ENCODE data around the gene SLC16A13.

Gene SLC16A13

DNA sequence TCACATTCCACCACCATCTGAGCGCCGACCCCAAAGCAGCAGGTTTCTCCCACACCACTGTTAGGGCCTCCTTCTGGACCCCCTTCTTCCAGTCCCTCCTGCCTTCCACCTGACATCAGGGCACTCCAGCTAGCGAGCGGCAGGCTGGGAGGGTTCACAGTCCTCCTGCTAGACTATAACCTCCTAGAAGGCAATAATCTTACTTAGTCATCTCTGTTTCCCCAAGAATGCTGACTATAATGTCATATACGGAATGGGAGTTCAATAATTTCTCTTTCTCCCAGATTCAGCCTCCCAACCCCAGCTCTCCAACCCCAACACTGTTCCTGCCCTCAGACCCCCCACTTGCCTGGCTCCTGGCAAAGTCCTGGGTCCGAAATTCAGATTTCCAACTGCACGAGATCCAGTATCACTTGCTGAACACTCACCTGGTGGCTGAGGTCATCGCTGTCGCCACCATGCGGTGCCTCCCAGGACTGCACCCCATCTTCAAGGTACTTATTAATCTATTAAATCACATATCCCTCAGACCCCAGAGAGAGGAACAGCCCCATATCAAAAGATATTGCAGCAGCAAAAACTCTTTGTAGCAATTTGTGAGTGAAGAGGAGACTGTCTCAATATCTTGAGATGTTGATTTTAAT lies 34.4 kb upstream of the SLC16A13 start:
- Histone ChIP-seq H3K4me3 (ENCODE audit: low read length) (no peak overlapping the region), H4K5ac (ENCODE audit: low read length) (no peak overlapping the region), H3K18ac (ENCODE audit: low read length) (no peak overlapping the region), H3K9ac (ENCODE audit: low read length) (no peak overlapping the region), H3K27ac (ENCODE audit: low read depth, low read length) (no peak overlapping the region), H3K56ac (ENCODE audit: low read length) (no peak overlapping the region), H2BK120ac (ENCODE audit: low read depth, low read length) (no peak overlapping the region), H3K4me1 (ENCODE audit: control insufficient read depth, low read depth, low read length) (no peaks in the 10 kb centered on the region), H3K79me1 (ENCODE audit: low read length) (peaks cover 2% of the 10 kb centered on the region), H3K23ac (ENCODE audit: low read length) (no peak overlapping the region), H3K4me2 (ENCODE audit: low read length) (no peak overlapping the region), H2BK5ac (ENCODE audit: low read length) (no peak overlapping the region), H2AK5ac (ENCODE audit: low read length) (no peak overlapping the region), H3K4ac (ENCODE audit: low read depth, low read length) (no peak overlapping the region), H3K36me3 (ENCODE audit: control insufficient read depth, insufficient read depth, low read length) (peaks cover 3% of the 10 kb centered on the region), H3K27me3 (ENCODE audit: insufficient read depth, low read length, poor library complexity) (no peaks in the 10 kb centered on the region), H2BK15ac (replicated peaks; ENCODE audit: low read depth) (no peak overlapping the region), H4K8ac (ENCODE audit: low read depth, low read length) (no peak overlapping the region), H3K79me2 (ENCODE audit: control insufficient read depth, insufficient read depth, low read length) (no peaks in the 10 kb centered on the region)
- DNase-seq = peak; percentile 40
- no CpG with 5 or more reads among the region's 10 CpGs for WGBS (ENCODE audit: extremely low coverage, insufficient coverage, low lambda C conversion rate)

DNA sequence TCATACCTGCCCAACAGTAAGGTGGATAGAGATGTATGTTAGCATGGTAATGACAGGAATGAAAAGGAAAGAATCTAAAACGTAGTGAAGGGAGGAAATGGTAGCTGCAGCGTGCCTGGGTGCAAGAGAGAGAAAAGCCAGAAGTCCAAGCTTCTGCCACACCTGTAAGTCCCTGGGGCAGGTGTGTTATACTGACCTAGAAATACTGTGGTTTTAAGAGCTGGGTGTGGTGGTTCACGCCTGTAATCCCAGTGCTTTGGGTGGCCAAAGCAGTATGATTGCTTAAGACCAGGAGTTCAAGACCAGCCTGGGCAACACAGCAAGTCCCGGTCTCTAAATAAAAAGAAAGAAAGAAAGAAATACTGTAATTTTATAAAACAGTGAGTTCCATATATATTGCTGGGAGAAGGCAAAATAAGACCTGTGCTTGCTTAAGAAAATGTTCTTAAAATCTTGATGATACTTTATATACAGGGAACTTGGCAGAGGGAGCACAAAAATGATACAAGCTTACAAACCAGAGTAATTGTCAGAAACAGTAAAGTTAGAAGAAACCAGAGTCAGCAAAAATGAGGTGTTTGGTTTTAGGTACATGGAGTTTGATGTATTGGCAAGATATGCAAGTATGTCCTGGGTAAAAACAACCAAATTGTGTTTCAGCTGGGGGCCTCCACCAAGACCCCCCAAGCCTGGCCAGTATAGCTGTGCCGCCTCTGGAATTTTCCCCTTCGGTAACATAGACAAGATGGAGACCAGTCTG lies 33.3 kb upstream of the SLC16A13 start:
- Histone ChIP-seq H3K36me3 (ENCODE audit: control insufficient read depth, insufficient read depth, low read length) (peaks cover 3% of the 10 kb centered on the region), H3K27me3 (ENCODE audit: insufficient read depth, low read length, poor library complexity) (no peaks in the 10 kb centered on the region), H3K27ac (ENCODE audit: low read depth, low read length) (no peak overlapping the region), H3K79me1 (ENCODE audit: low read length) (peaks cover 2% of the 10 kb centered on the region), H3K4me3 (ENCODE audit: low read length) (no peak overlapping the region), H2BK15ac (replicated peaks; ENCODE audit: low read depth) (no peak overlapping the region), H3K79me2 (ENCODE audit: control insufficient read depth, insufficient read depth, low read length) (no peaks in the 10 kb centered on the region), H4K5ac (ENCODE audit: low read length) (no peak overlapping the region), H4K8ac (ENCODE audit: low read depth, low read length) (no peak overlapping the region), H3K18ac (ENCODE audit: low read length) (no peak overlapping the region), H2BK5ac (ENCODE audit: low read length) (no peak overlapping the region), H3K9ac (ENCODE audit: low read length) (no peak overlapping the region), H3K4me2 (ENCODE audit: low read length) (no peak overlapping the region), H3K4me1 (ENCODE audit: control insufficient read depth, low read depth, low read length) (no peaks in the 10 kb centered on the region), H3K4ac (ENCODE audit: low read depth, low read length) (no peak overlapping the region), H3K56ac (ENCODE audit: low read length) (no peak overlapping the region), H2BK120ac (ENCODE audit: low read depth, low read length) (no peak overlapping the region), H2AK5ac (ENCODE audit: low read length) (no peak overlapping the region), H3K23ac (ENCODE audit: low read length) (no peak overlapping the region)
- WGBS (ENCODE audit: extremely low coverage, insufficient coverage, low lambda C conversion rate) = no CpG with 5 or more reads among the region's 6 CpGs
- DNase-seq = no peak

DNA sequence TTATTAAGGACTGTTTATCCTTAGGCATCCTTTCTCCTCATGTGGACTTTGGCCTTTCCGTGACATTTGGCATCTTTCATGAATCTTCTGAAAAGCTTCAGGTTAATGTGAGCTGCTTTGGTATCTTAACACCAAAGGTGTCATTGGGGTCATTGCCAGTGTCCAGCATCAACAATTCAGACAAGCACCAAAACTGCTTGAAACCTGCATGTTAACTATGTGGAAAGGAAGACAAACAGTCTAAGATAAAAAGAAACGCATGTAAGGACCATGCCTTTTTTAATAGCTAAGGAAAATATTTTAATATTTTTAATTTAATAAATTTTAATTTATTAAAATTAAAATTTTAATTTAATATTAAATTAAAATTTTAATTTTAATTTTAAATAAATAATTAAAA lies 32.1 kb upstream of the SLC16A13 start:
- Histone ChIP-seq H3K4me1 (ENCODE audit: control insufficient read depth, low read depth, low read length) (no peaks in the 10 kb centered on the region), H3K36me3 (ENCODE audit: control insufficient read depth, insufficient read depth, low read length) (peaks cover 3% of the 10 kb centered on the region), H2BK15ac (replicated peaks; ENCODE audit: low read depth) (no peak overlapping the region), H2BK5ac (ENCODE audit: low read length) (no peak overlapping the region), H2BK120ac (ENCODE audit: low read depth, low read length) (no peak overlapping the region), H3K4ac (ENCODE audit: low read depth, low read length) (no peak overlapping the region), H3K79me1 (ENCODE audit: low read length) (peaks cover 2% of the 10 kb centered on the region), H3K27ac (ENCODE audit: low read depth, low read length) (no peak overlapping the region), H3K79me2 (ENCODE audit: control insufficient read depth, insufficient read depth, low read length) (no peaks in the 10 kb centered on the region), H4K8ac (ENCODE audit: low read depth, low read length) (no peak overlapping the region), H3K4me2 (ENCODE audit: low read length) (no peak overlapping the region), H2AK5ac (ENCODE audit: low read length) (no peak overlapping the region), H3K23ac (ENCODE audit: low read length) (no peak overlapping the region), H3K27me3 (ENCODE audit: insufficient read depth, low read length, poor library complexity) (no peaks in the 10 kb centered on the region), H3K18ac (ENCODE audit: low read length) (no peak overlapping the region), H3K56ac (ENCODE audit: low read length) (no peak overlapping the region), H4K5ac (ENCODE audit: low read length) (no peak overlapping the region), H3K9ac (ENCODE audit: low read length) (no peak overlapping the region), H3K4me3 (ENCODE audit: low read length) (no peak overlapping the region)
- no CpG with 5 or more reads among the region's 2 CpGs for WGBS (ENCODE audit: extremely low coverage, insufficient coverage, low lambda C conversion rate)
- DNase-seq = no peak

DNA sequence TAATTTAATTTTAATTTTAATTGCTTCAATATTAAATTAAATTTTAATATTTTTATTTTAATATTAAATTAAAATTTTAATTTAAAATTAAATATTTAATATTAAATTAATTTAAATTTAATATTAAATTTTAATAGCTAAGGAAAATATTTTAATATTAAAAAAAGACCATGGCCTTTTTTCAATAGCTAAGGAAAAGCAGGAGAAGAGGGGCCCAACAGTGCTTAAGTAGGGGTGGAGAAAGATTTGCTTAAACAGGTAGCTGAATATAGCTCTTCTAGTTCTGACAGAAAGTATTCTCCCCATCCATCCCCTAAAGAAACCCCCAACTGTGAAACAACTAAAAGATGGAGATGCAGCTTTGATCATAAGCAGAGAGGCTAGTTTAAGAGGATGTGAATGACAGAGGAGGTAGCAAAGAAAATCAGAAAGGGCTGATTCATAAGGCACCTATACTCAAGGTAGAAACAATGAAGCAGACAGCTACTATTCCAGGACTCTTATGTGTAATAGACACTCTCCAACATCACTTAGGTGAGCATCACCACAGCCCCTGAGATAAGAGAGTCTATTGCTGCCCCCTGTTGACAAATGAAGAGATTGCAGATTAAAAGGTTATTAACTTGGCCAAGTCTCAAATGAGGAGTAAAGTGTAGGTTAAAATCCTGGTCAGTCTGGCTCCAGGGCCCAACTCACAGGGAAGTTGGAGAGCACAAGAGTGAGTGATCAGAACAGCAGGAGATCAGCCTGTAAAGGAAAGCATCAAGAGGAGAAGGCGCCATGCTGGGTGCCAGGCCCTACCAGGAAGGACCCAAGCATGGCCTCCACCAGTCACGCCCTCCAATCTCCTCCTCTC lies 31.2 kb upstream of the SLC16A13 start:
- no peak overlapping the region for H2BK120ac ChIP-seq (ENCODE audit: low read depth, low read length)
- no peak overlapping the region for H3K56ac ChIP-seq (ENCODE audit: low read length)
- no peak overlapping the region for H4K5ac ChIP-seq (ENCODE audit: low read length)
- H3K4me2 ChIP-seq (ENCODE audit: low read length) = no peak overlapping the region
- H2BK5ac ChIP-seq (ENCODE audit: low read length) = no peak overlapping the region
- no peaks in the 10 kb centered on the region for H3K27me3 ChIP-seq (ENCODE audit: insufficient read depth, low read length, poor library complexity)
- H3K18ac ChIP-seq (ENCODE audit: low read length) = no peak overlapping the region
- H3K79me2 ChIP-seq (ENCODE audit: control insufficient read depth, insufficient read depth, low read length) = no peaks in the 10 kb centered on the region
- H3K4me3 ChIP-seq (ENCODE audit: low read length) = no peak overlapping the region
- no CpG with 5 or more reads among the region's 2 CpGs for WGBS (ENCODE audit: extremely low coverage, insufficient coverage, low lambda C conversion rate)
- H3K23ac ChIP-seq (ENCODE audit: low read length) = no peak overlapping the region
- H4K8ac ChIP-seq (ENCODE audit: low read depth, low read length) = no peak overlapping the region
- no peak overlapping the region for H3K27ac ChIP-seq (ENCODE audit: low read depth, low read length)
- no peak overlapping the region for H3K4ac ChIP-seq (ENCODE audit: low read depth, low read length)
- no peak overlapping the region for H3K9ac ChIP-seq (ENCODE audit: low read length)
- H3K36me3 ChIP-seq (ENCODE audit: control insufficient read depth, insufficient read depth, low read length) = peaks cover 3% of the 10 kb centered on the region
- DNase-seq = peak; percentile 82
- H3K79me1 ChIP-seq (ENCODE audit: low read length) = peaks cover 3% of the 10 kb centered on the region
- H2BK15ac ChIP-seq (replicated peaks; ENCODE audit: low read depth) = no peak overlapping the region
- H3K4me1 ChIP-seq (ENCODE audit: control insufficient read depth, low read depth, low read length) = no peaks in the 10 kb centered on the region
- H2AK5ac ChIP-seq (ENCODE audit: low read length) = no peak overlapping the region

DNA sequence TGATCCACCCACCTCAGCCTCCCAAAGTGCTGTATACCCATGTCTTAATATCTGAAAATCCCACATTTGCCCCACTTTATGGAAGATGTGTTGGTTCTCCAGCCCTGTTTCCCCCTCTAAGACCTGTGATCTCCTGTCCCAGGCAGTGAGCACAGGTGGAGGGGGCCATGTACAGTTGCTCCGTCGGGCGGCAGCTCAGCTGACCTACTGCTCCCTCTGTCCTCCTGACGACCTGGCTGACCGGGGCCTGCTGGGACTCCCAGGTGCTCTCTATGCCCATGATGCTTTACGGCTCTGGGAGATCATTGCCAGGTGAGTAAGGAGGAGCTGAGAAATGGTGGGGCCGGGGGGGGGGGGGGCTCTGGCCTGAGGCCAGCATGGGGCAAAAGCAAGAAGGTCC lies 30.1 kb upstream of the SLC16A13 start:
- no peak overlapping the region for H3K27ac ChIP-seq (ENCODE audit: low read depth, low read length)
- H3K56ac ChIP-seq (ENCODE audit: low read length) = no peak overlapping the region
- no peak overlapping the region for H3K4me3 ChIP-seq (ENCODE audit: low read length)
- H3K27me3 ChIP-seq (ENCODE audit: insufficient read depth, low read length, poor library complexity) = no peaks in the 10 kb centered on the region
- no CpG with 5 or more reads among the region's 7 CpGs for WGBS (ENCODE audit: extremely low coverage, insufficient coverage, low lambda C conversion rate)
- no peak overlapping the region for H3K18ac ChIP-seq (ENCODE audit: low read length)
- H2BK5ac ChIP-seq (ENCODE audit: low read length) = no peak overlapping the region
- H2BK120ac ChIP-seq (ENCODE audit: low read depth, low read length) = no peak overlapping the region
- no peak overlapping the region for H3K9ac ChIP-seq (ENCODE audit: low read length)
- peaks cover 3% of the 10 kb centered on the region for H3K79me2 ChIP-seq (ENCODE audit: control insufficient read depth, insufficient read depth, low read length)
- H2AK5ac ChIP-seq (ENCODE audit: low read length) = no peak overlapping the region
- no peak overlapping the region for H3K23ac ChIP-seq (ENCODE audit: low read length)
- no peak overlapping the region for H2BK15ac ChIP-seq (replicated peaks; ENCODE audit: low read depth)
- H4K8ac ChIP-seq (ENCODE audit: low read depth, low read length) = no peak overlapping the region
- DNase-seq = no peak
- no peak overlapping the region for H4K5ac ChIP-seq (ENCODE audit: low read length)
- peaks cover 9% of the 10 kb centered on the region for H3K79me1 ChIP-seq (ENCODE audit: low read length)
- H3K4ac ChIP-seq (ENCODE audit: low read depth, low read length) = no peak overlapping the region
- peaks cover 3% of the 10 kb centered on the region for H3K36me3 ChIP-seq (ENCODE audit: control insufficient read depth, insufficient read depth, low read length)
- no peaks in the 10 kb centered on the region for H3K4me1 ChIP-seq (ENCODE audit: control insufficient read depth, low read depth, low read length)
- no peak overlapping the region for H3K4me2 ChIP-seq (ENCODE audit: low read length)

All from mesendoderm (in vitro differentiated cells).